HepG2 (cell line): ENCODE results near the gene ZNF700. TPM values are rescaled to one million over a fixed set of nuclear protein-coding genes. Genes with fewer than 3 reads are reported as not detected.

Experiments used
- ATAC-seq: fragments of 200-7000 bp; cut with Tn5 transposase; 3 replicates; pipeline ENCODE4 v1.9.1; 2020; ENCODE audit warnings: mild to moderate bottlenecking, moderate library complexity
- BruUV-seq: library from RNA; stranded (reverse); fragments of 400-500 nt; replicated peaks from 2 replicates; lab custom pipeline; 2021; lab: Mats Ljungman, UMichigan
- CTCF ChIA-PET: fragments of 300-600 bp; formaldehyde crosslinking; extraction: SDS; loops from one replicate; lab custom pipeline; 2021; ENCODE audit warnings: low total read pairs, inconsistent platforms, low intra/inter-chr PET ratio; lab: Yijun Ruan, JAX
- POLR2A ChIA-PET: fragments of 350-600 bp; sonication (Branson Sonifier 250); formaldehyde crosslinking; loops from one replicate; lab custom pipeline; 2020; ENCODE audit warnings: antibody characterized with exemption, inconsistent platforms; lab: Yijun Ruan, JAX
- DNase-seq: peaks from one replicate; pipeline ENCODE4 v3.0.0-alpha.2; 2015; ENCODE audit warnings: low spot score
- FAIRE-seq: peaks from 3 replicates; lab custom pipeline; 2011; peaks lifted over from hg19 to GRCh38; lab: Jason Lieb, UNC
- H2AFZ ChIP-seq: one replicate; pipeline ENCODE4 v1.6.1; 2011; ENCODE audit warnings: low read length, inconsistent platforms
- H3K27ac ChIP-seq: fragments of 300-600 bp; 3 replicates; pipeline ENCODE4 v1.8.0; 2011; ENCODE audit warnings: mixed run types, mild to moderate bottlenecking, mixed read lengths, low read length, inconsistent platforms; ENCODE audit not compliant: insufficient read depth; ENCODE audit errors: extremely low read length
- H3K27me3 ChIP-seq, 2 experiments: fragments of 200-600 bp in 1 of 2; 2 replicates in 1 of 2; 3 replicates in 1 of 2; pipeline versions ENCODE4 v1.6.0 to v1.8.0; 2011; ENCODE audit warnings: low read length in 2 of 2, mild to moderate bottlenecking in 2 of 2, moderate library complexity in 2 of 2, inconsistent platforms in 1 of 2; ENCODE audit not compliant: insufficient read depth in 2 of 2, control insufficient read depth in 1 of 2
- H3K36me3 ChIP-seq, 2 experiments: fragments of 200-600 bp in 1 of 2; replicated peaks in 1 of 2; 2 replicates in 1 of 2; 3 replicates in 1 of 2; pipeline versions ENCODE4 v1.5.1 to v1.8.0; 2011; ENCODE audit warnings: low read length in 2 of 2, inconsistent platforms in 1 of 2; ENCODE audit not compliant: insufficient read depth in 2 of 2, control insufficient read depth in 1 of 2
- H3K4me1 ChIP-seq: 2 replicates; pipeline ENCODE4 v1.5.1; 2012; ENCODE audit warnings: low read length, inconsistent platforms; ENCODE audit not compliant: insufficient read depth
- H3K4me2 ChIP-seq: 2 replicates; pipeline ENCODE4 v1.6.0; 2011; ENCODE audit warnings: low read depth, low read length, inconsistent platforms
- H3K4me3 ChIP-seq, 3 experiments: fragments of 200-600 bp in 1 of 3; sonication (generic), shearing (Covaris generic) in 1 of 3; replicated peaks in 1 of 3; 2 replicates each; pipeline ENCODE4 v1.5.1; 2011 to 2016; ENCODE audit warnings: low read length in 3 of 3, inconsistent platforms in 2 of 3, low read depth in 2 of 3, mild to moderate bottlenecking in 2 of 3, control low read depth in 1 of 3, mixed read lengths in 1 of 3; ENCODE audit not compliant: insufficient read depth in 1 of 3
- H3K79me2 ChIP-seq: one replicate; pipeline ENCODE4 v1.6.1; 2011; ENCODE audit warnings: low read length, inconsistent platforms; ENCODE audit not compliant: insufficient read depth
- H3K9ac ChIP-seq: 2 replicates; pipeline ENCODE4 v1.6.0; 2011; ENCODE audit warnings: mild to moderate bottlenecking, low read depth, low read length, inconsistent platforms; ENCODE audit not compliant: insufficient read depth
- H3K9me3 ChIP-seq: 2 replicates; pipeline ENCODE4 v1.5.1; 2012; ENCODE audit warnings: mild to moderate bottlenecking, low read length
- H4K20me1 ChIP-seq: 2 replicates; pipeline ENCODE4 v1.6.0; 2011; ENCODE audit warnings: inconsistent platforms, mild to moderate bottlenecking, low read length, moderate library complexity; ENCODE audit not compliant: insufficient read depth
- ATF4 ChIP-seq, 2 experiments: fragments of 450-650 bp in 1 of 2; sonication (generic) in 1 of 2; formaldehyde crosslinking; IDR thresholded peaks; 2 replicates each; pipeline versions ENCODE4 v1.5.0 to v1.8.0; 2020 to 2022; ENCODE audit warnings: mild to moderate bottlenecking in 1 of 2, missing genetic modification reagents in 1 of 2
- FOSL1 ChIP-seq: sonication (generic); formaldehyde crosslinking; IDR thresholded peaks from 2 replicates; pipeline ENCODE4 v1.9.0; 2021; ENCODE audit warnings: missing genetic modification reagents, borderline replicate concordance
- LRRFIP1 ChIP-seq: sonication (generic); formaldehyde crosslinking; conservative IDR thresholded peaks from 2 replicates; pipeline ENCODE4 v1.4.0; 2020; ENCODE audit warnings: missing genetic modification reagents
- ZNF124 ChIP-seq: sonication (generic); formaldehyde crosslinking; IDR thresholded peaks from 2 replicates; pipeline ENCODE4 v1.4.0; 2020; ENCODE audit warnings: missing genetic modification reagents
- ZNF460 ChIP-seq: sonication (generic); formaldehyde crosslinking; IDR thresholded peaks from 2 replicates; pipeline ENCODE4 v1.5.1; 2020; ENCODE audit warnings: missing genetic modification reagents, mild to moderate bottlenecking, borderline replicate concordance
- ZNF503 ChIP-seq: sonication (generic); formaldehyde crosslinking; IDR thresholded peaks from 2 replicates; pipeline ENCODE4 v1.4.0; 2020; ENCODE audit warnings: missing genetic modification reagents
- ZNF574 ChIP-seq: sonication (generic); formaldehyde crosslinking; IDR thresholded peaks from 2 replicates; pipeline ENCODE4 v1.4.0; 2020; ENCODE audit warnings: missing genetic modification reagents
- ZNF703 ChIP-seq: sonication (generic); formaldehyde crosslinking; IDR thresholded peaks from 2 replicates; pipeline ENCODE4 v1.5.1; 2020; ENCODE audit warnings: missing genetic modification reagents, mild to moderate bottlenecking, moderate library complexity, borderline replicate concordance
- WGBS: methylation state at CpG from one replicate; pipeline ENCODE4 v1.1.6; 2017; ENCODE audit warnings: low lambda C conversion rate; 5-methylcytosine and 5-hydroxymethylcytosine counted together
- in situ Hi-C: cut with HindIII; loops from 2 replicates; pipeline ENCODE4 v1.10.0; 2017; ENCODE audit warnings: low pct_unique_long_range_greater_than_20kb; ENCODE audit not compliant: extremely low pct_ligation_motif_present
- intact Hi-C: fragments of 100-400 bp; cut with micrococcal nuclease; formaldehyde crosslinking; loops from one replicate; pipeline ENCODE4 v1.10.0; 2022; ENCODE audit not compliant: unreplicated experiment
- polyA plus RNA-seq, 8 experiments: library from polyadenylated mRNA; depleted of rRNA in 3 of 8; stranded (reverse) in 7 of 8; unstranded in 1 of 8; fragments of >200 nt; fragmentation: Illumina TruSeq in 4 of 8; extraction: Trizol in 4 of 8; gene quantifications; 2 replicates each; pipeline versions ENCODE4 v1.2.1 to v1.2.3, GENCODE V29; 2011 to 2016; ENCODE audit warnings: low read depth in 4 of 8, missing spikeins in 1 of 8, mixed read lengths in 1 of 8; ENCODE audit not compliant: insufficient read depth in 1 of 8
- total RNA-seq, 5 experiments: library from RNA; depleted of rRNA; stranded (reverse); fragments of >200 nt; fragmentation: Illumina TruSeq; extraction: Trizol; gene quantifications; 2 replicates each; pipeline ENCODE4 v1.2.3, GENCODE V29; 2016; ENCODE audit warnings: low read depth in 1 of 5

ZNF700 gene
- total and polyA plus RNA-seq, 2 of the 13 experiments (the other 11 are each of a cell fraction or from before 2014, with no cell fraction given): 6.0 to 12.8 TPM

GRCh38 chr19:11942008-11942842, 17.3 kb downstream of the ZNF700 start:
- no peak for FAIRE-seq
- POLR2A ChIA-PET: no interaction called here
- BruUV-seq: no TSS peak

GRCh38 chr19:11942843-11943108, 17.9 kb downstream of the ZNF700 start:
- DNase-seq (no peak), FAIRE-seq (no peak), ATAC-seq (no peak)
- Histone ChIP-seq H3K27ac (no peak overlapping the region), H2AFZ (no peak overlapping the region), H3K36me3 (peaks cover 5 to 41% of the 10 kb centered on the region in 2 experiments; a peak in 4 of 5 replicates), H3K4me3 (no peak overlapping the region), H4K20me1 (no peaks in the 10 kb centered on the region; the same call in 1 of the 2 replicates), H3K9ac (no peak overlapping the region), H3K9me3 (peaks cover 21% of the 10 kb centered on the region), H3K4me2 (no peak overlapping the region), H3K4me1 (no peaks in the 10 kb centered on the region), H3K27me3 (no peaks in the 10 kb centered on the region), H3K79me2 (peaks cover 27% of the 10 kb centered on the region)
- POLR2A ChIA-PET: no interaction called here
- in situ Hi-C loops (no loop called here), intact Hi-C loops (no loop called here)
- BruUV-seq: no TSS peak
- CTCF ChIA-PET: no interaction called here
- no peak for TF ChIP-seq ZNF574 (CRISPR knock-in tag)
- TF ChIP-seq ZNF703: no peak
- no peak for TF ChIP-seq ZNF460 (CRISPR knock-in tag)
- TF ChIP-seq LRRFIP1 (CRISPR knock-in tag): no peak
- no peak for TF ChIP-seq ATF4 (CRISPR knock-in tag; IDR thresholded peaks at IDR 0.05)
- TF ChIP-seq ZNF503: no peak

More at GRCh38 chr19:11942008-11942842, 17.3 kb downstream of the ZNF700 start:
- in situ Hi-C loops (no loop called here), intact Hi-C loops (no loop called here)
- Histone ChIP-seq H3K79me2 (peaks cover 30% of the 10 kb centered on the region), H3K4me2 (no peak overlapping the region), H3K27me3 (no peaks in the 10 kb centered on the region), H3K27ac (no peak overlapping the region), H3K9me3 (peaks cover 21% of the 10 kb centered on the region), H2AFZ (no peak overlapping the region), H3K4me3 (no peak overlapping the region), H3K36me3 (peaks cover 3 to 36% of the 10 kb centered on the region in 2 experiments; a peak in 4 of 5 replicates), H4K20me1 (no peaks in the 10 kb centered on the region; the same call in 1 of the 2 replicates), H3K4me1 (no peaks in the 10 kb centered on the region), H3K9ac (no peak overlapping the region)
- CTCF ChIA-PET: no interaction called here
- DNase-seq (no peak), ATAC-seq (no peak)
- WGBS: 97% methylated on average over 10 of the region's 10 CpGs
- TF ChIP-seq FOSL1 (CRISPR knock-in tag) (no peak), ZNF124 (CRISPR knock-in tag) (peak; percentile 99)
